Glutamatergic neuron (in vitro differentiated cells): Measurements from ENCODE around the gene STK33. TPM values are rescaled to one million over a fixed set of nuclear protein-coding genes. Genes with fewer than 3 reads are reported as not detected.

Experiments
- DNase-seq: peaks from one replicate; pipeline ENCODE4 v3.0.0; 2022
- H3K27ac Mint-ChIP-seq: one replicate; pipeline ENCODE4 v1.8.0; 2020; ENCODE audit warnings: mild to moderate bottlenecking, mixed read lengths, inconsistent platforms; ENCODE audit not compliant: unreplicated experiment
- H3K27me3 Mint-ChIP-seq: one replicate; pipeline ENCODE4 v1.8.0; 2020; ENCODE audit warnings: mild to moderate bottlenecking, moderate library complexity, mixed read lengths, inconsistent platforms; ENCODE audit not compliant: unreplicated experiment
- H3K36me3 Mint-ChIP-seq: one replicate; pipeline ENCODE4 v1.8.0; 2020; ENCODE audit warnings: mild to moderate bottlenecking, mixed read lengths, inconsistent platforms; ENCODE audit not compliant: unreplicated experiment
- H3K4me1 Mint-ChIP-seq: one replicate; pipeline ENCODE4 v1.8.0; 2020; ENCODE audit warnings: mild to moderate bottlenecking, low read depth, mixed read lengths, inconsistent platforms; ENCODE audit not compliant: unreplicated experiment
- H3K4me3 Mint-ChIP-seq: one replicate; pipeline ENCODE4 v1.8.0; 2020; ENCODE audit warnings: mild to moderate bottlenecking, mixed read lengths, inconsistent platforms; ENCODE audit not compliant: unreplicated experiment
- H3K9me3 Mint-ChIP-seq: one replicate; pipeline ENCODE4 v1.8.0; 2020; ENCODE audit warnings: mild to moderate bottlenecking, moderate library complexity, mixed read lengths, inconsistent platforms; ENCODE audit not compliant: unreplicated experiment
- CTCF ChIP-seq: fragments of 200-600 bp; sonication (generic); IDR thresholded peaks from one replicate; pipeline ENCODE4 v1.5.0; 2021; ENCODE audit not compliant: partially characterized antibody, unreplicated experiment
- total RNA-seq: library from RNA; stranded (reverse); fragmentation: NEBNext Ultra II Directional; extraction: Animal tissue kit (Norgen Biotek cat#: 25700); gene quantifications from one replicate; pipeline ENCODE4 v1.2.1, GENCODE V29; 2021; ENCODE audit not compliant: unreplicated experiment

Gene STK33
- total RNA-seq, 1 donor from 2014 or later: 8.5 TPM

- DNase-seq: no peak
- H3K9me3 Mint-ChIP-seq: peaks cover 2% of the 10 kb centered on the region
- H3K36me3 Mint-ChIP-seq: peaks cover 6% of the 10 kb centered on the region
- peaks cover 24% of the 10 kb centered on the region for H3K4me1 Mint-ChIP-seq
- H3K4me3 Mint-ChIP-seq: no peak overlapping the region
- H3K27ac Mint-ChIP-seq: no peak overlapping the region
- TF ChIP-seq CTCF: no peak
- H3K27me3 Mint-ChIP-seq: no peaks in the 10 kb centered on the region
Observed at GRCh38 chr11:8386134-8386864, 207.7 kb downstream of the STK33 start.

- no peak for TF ChIP-seq CTCF
- Mint-ChIP-seq H3K4me1 (peaks cover 22% of the 10 kb centered on the region), H3K4me3 (no peak overlapping the region), H3K27ac (no peak overlapping the region), H3K27me3 (no peaks in the 10 kb centered on the region), H3K9me3 (peaks cover 2% of the 10 kb centered on the region), H3K36me3 (peaks cover 6% of the 10 kb centered on the region)
- DNase-seq: no peak
Observed at GRCh38 chr11:8384199-8384821, 209.7 kb downstream of the STK33 start.

- peaks cover 2% of the 10 kb centered on the region for H3K9me3 Mint-ChIP-seq
- no peak for DNase-seq
- H3K27me3 Mint-ChIP-seq: no peaks in the 10 kb centered on the region
- H3K27ac Mint-ChIP-seq: no peak overlapping the region
- no peak overlapping the region for H3K4me3 Mint-ChIP-seq
- no peak for TF ChIP-seq CTCF
- peaks cover 22% of the 10 kb centered on the region for H3K4me1 Mint-ChIP-seq
- H3K36me3 Mint-ChIP-seq: peaks cover 6% of the 10 kb centered on the region
Observed at GRCh38 chr11:8383627-8384026, 210.4 kb downstream of the STK33 start.

- TF ChIP-seq CTCF: no peak
- no peak for DNase-seq
- Mint-ChIP-seq H3K4me1 (peaks cover 22% of the 10 kb centered on the region), H3K36me3 (peaks cover 6% of the 10 kb centered on the region), H3K9me3 (peaks cover 2% of the 10 kb centered on the region), H3K27ac (no peak overlapping the region), H3K27me3 (no peaks in the 10 kb centered on the region), H3K4me3 (no peak overlapping the region)
Observed at GRCh38 chr11:8383227-8383626, 210.8 kb downstream of the STK33 start.

- Mint-ChIP-seq H3K27ac (no peak overlapping the region), H3K4me3 (peak overlapping the region; percentile 13), H3K9me3 (peaks cover 2% of the 10 kb centered on the region), H3K36me3 (peaks cover 11% of the 10 kb centered on the region), H3K27me3 (no peaks in the 10 kb centered on the region), H3K4me1 (peaks cover 22% of the 10 kb centered on the region)
- DNase-seq: no peak
- no peak for TF ChIP-seq CTCF
Observed at GRCh38 chr11:8382436-8383053, 211.5 kb downstream of the STK33 start.
